GM19395 (cell line): ENCODE results near the gene PRCC.
"Not testable (repeated sequence)": the region's sequence is repeated elsewhere in the genome, so short reads cannot be mapped to it uniquely, and the experiment has no call there.

ENCODE experiments used
- ATAC-seq: cut with Tn5 transposase; IDR thresholded peaks from one replicate; pipeline ENCODE4 v1.9.1; 2021; ENCODE audit warnings: mild to moderate bottlenecking, moderate library complexity; ENCODE audit not compliant: unreplicated experiment

PRCC gene

GRCh38 chr1:156760092-156760795, 7.1 kb upstream of the PRCC start:
- ATAC-seq, result no peak

DNA sequence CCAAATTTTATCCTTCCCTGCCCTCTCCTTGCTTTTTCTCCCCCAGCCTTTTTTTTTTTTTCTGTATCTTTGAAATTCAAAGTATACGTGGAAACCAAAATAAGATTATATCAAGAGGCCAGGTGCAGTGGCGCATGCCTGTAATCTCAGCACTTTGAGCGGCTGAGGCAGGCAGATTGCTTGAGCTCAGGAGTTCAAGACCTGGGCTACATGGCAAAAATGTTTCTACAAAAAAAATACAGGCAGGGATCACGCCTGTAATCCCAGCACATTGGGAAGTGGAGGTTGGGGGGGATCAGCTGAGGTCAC, 6.6 kb upstream of the PRCC start:
- ATAC-seq, result no peak

- ATAC-seq, result not testable (repeated sequence)
Measured at GRCh38 chr1:156765136-156765535, 2.2 kb upstream of the PRCC start.

GRCh38 chr1:156765666-156766065, 1.7 kb upstream of the PRCC start:
- ATAC-seq, result no peak

DNA sequence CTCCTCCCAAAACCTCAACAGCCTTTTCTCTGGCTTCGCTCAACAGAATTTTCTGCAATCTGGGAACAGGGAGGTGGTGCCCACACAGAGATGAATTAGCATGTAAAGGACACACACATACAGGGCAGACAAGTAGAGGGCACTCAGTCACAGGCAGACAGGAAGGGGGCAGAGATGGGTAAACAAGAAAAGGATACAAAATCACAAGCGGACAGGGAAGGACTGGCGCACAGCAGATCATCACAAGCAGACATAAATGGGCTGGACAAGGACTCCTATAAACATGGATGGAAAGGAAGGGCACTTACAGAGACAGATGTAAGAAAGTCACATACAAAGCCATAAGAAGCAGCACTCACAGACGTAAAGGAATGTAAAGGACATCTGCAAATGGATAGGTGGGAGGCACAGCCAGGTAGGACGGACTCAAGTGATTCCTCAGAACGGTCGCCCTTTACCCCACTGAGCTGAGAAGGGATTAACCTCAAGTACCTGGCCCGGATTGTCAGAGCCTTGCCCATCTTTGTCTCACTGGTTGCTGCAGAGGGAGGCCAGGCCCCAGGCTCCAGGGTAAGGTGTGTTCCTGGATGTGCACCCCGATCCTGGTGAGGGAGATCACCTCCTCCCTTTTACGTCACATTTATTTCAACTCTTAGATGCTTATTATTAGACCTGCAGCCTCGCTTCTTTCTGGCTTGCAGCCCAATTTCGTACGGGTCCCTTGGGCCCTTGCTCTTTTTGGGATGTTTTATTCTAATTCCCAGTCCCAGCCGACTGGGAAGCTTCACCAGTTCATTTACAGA, 836 bp upstream of the PRCC start:
- peak; percentile 28 for ATAC-seq

DNA sequence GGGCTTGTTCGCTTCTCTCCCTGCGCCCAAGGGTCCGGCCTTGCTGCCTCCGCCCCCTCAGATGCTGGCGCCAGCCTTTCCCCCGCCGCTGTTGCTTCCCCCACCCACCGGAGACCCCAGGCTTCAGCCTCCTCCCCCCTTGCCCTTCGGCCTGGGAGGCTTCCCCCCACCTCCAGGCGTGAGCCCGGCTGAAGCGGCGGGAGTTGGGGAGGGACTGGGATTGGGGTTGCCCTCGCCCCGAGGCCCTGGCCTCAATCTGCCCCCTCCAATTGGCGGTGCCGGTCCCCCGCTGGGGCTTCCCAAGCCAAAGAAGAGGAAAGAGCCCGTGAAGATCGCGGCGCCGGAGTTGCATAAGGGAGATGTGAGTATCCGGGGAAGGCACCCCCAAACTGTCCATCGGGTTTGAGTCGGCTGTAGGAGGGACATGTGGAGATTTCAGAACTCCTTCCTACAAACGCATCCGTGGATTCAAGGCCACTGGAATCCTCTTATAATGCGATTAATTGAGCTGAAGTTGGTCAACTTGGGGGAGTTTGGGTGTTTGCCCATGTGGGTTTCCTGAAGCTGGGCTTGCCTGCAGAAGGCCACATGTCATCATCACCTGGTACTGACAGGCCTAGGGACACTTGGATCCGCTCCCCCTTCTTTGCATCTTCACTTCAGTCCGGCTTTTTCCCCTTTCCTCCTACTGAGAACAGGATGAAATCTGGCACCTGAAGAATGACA, 707 bp downstream of the PRCC start:
- ATAC-seq, result no peak

DNA sequence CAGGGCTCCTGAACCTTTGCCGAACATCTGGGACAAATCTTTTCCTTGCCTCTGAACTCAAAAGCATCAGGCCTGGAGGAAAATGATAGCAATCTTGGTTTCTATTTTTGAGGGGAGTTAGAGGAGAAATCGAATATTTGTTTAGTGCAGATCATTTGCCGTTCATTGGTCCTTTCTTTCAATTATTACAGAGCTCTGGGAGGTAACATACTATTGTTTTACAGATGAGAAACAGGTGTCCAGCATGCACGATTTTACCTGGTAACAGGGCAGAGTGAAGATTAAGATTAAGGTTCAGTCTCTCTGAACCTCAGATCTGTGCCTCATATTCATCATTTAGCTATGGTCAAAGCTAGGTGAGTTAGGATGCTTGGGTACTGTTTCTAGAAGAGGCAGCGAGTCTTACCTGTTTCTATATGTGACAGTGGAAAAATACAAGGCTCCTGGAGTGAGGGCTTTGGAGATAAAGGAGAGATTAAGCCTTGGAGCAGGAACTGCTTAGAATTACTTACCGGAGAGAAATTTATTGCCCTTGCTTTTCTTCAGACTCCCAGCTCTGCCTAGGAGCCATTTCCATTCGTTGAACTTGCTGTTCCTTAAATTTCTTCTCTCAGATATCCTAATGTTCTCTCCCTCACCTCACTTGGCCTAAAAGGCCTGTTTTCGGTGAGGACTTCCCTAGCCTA, 1.4 kb downstream of the PRCC start:
- no peak for ATAC-seq

- no peak for ATAC-seq
Measured at GRCh38 chr1:156772222-156772621, 4.9 kb downstream of the PRCC start.

DNA sequence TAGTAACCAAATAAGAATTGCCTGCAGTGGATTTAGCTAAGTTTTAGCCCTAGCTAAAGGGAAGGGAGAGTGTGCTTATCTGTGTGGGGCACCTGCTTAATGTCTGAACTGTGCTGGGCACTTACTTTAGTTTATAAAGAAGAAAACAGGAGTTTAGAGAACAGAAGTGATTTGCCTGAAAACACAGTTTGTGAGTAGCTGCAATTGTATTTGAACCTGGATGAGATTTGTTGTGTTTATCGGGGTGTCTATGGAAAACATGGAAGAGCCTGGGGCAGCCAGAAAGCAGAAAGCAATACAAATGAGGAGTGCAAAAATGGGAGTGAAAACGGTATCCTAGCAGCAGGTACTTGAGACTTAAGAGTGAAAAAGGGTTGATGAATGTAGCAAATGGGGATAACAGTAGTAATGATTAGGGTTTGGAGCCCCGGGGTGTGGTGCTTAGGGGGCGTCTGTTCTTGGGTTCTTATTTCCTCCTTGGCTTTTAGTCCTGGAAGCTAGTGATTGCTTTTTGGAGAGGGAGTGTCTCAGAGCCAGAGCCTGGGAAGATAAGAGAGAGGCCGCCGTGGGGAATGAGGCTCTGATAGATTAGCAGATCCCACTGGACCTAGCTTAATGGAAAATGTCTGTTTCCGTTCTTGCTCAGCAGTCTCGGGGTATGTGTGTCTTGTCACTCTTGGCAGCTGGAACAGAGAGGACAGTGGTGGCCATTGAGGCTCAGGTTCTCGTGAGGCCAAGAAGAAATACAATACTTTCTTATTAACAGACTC, 5.6 kb downstream of the PRCC start:
- ATAC-seq, result no peak

DNA sequence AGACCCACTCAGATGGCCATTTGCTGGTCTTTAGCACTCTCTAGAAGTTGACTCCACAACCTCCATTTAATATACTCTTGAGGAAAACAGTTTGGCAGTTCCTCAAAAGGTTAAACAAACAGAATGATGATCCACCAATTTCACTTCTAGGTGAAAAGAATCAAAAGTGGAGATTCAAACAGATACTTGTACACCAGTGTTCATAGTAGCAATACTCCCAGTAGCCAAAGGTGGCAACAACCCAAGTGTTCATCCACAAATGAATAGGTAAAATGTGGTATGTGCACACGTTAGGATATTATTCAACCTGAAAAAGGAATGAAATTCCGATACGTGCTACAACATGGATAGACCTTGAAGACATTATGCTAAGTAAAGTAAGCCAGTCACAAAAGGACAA, 6.3 kb downstream of the PRCC start:
- ATAC-seq, result no peak

GRCh38 chr1:156775799-156776198, 8.5 kb downstream of the PRCC start:
- ATAC-seq, result no peak

DNA sequence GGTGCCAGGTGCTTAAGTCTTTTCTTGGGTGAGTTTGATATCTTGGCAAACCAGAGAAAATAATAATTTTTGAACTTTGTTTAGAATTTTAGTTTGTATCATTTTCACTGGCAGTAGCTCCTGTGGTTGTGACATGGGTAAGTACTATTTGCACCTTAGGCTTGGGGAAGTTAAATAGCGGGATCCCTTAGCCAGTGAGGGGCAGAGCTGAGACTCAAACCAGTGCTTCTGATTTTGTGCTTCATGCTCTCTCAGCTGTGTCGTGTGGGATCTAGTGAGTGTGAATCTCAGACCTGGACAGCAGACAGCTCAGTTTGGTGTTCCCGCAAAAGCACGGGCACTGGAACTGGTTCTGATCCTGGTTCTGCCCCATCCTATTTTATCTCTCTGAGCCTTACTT, 9.6 kb downstream of the PRCC start:
- ATAC-seq, result no peak

DNA sequence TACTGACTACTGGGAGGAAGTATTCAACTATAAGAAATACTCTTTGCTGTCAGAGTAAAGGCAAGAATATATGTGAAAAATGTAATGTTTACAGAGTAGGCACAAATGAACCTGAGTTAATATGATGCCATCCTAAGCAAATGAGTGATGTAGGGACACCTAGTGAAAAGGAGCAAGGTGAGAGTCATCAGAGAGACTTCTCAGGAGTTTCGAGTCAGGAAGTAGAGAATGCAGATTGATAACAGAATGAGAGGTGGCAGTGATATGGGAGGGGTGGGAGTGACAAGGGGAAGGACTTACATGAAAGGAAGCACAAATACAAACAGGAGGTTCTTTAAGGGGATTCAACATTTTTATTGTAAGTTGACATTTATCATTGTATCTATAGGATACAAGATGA, 10.2 kb downstream of the PRCC start:
- ATAC-seq, result no peak

DNA sequence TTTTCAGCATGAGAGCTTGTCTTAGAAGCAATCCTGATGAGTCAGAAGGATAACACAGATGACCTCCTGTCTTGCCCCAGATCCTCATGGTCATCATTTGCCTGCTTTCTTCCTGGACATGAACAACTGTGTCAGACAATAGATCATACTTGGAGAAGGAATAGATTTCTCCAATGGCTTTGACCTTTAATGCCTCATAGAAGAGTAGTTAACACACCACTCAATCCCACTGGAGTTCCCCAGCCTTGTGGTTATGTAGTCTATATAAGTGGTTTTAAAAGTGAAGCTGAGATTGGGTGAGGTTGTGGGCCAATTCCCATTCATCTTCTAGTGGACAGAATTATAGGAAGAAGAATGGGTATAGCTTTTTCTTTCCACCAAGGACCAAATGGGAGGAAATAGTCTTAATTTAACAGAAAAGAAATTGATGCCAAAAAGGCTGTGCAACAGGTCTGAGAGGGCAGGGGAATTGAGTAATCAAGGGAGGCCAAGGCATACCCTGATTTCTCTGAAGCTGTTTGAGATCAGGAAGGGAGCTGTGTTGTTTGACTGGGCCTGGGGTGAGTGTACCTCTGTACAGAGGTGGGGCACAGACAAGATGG, 14.4 kb downstream of the PRCC start:
- ATAC-seq, result no peak

- no peak for ATAC-seq
Measured at GRCh38 chr1:156785458-156785857, 18.1 kb downstream of the PRCC start.

- no peak for ATAC-seq
Measured at GRCh38 chr1:156786640-156787039, 19.3 kb downstream of the PRCC start.

DNA sequence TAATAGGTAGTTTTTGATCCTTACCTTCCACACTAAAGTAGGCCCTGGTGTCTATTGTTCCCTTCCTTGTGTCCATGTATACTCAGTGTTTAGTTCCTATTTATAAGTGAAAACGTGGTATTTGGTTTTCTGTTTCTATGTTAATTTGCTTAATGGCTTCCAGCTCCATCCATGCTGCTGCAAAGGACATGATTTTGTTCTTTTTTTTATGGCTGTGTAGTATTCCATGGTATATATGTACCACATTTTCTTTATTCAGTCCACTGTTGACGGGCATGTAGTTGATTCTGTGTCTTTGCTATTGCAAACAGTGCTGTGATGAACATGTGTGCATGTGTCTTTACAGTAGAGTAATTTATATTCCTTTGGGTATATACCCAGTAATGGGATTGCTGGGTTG, 20.8 kb downstream of the PRCC start:
- ATAC-seq, result no peak

GRCh38 chr1:156789621-156790318, 22.4 kb downstream of the PRCC start:
- ATAC-seq, result no peak

GRCh38 chr1:156794506-156795373, 27.4 kb downstream of the PRCC start:
- no peak for ATAC-seq
